ENCODE measurements around the gene TAB3. TPM values are rescaled to one million over a fixed set of nuclear protein-coding genes. Genes with fewer than 3 reads are reported as not detected.

TAB3 gene
- total and polyA plus RNA-seq, 7 donors, result 6.7 to 31.6 (median 17.4) TPM

DNA sequence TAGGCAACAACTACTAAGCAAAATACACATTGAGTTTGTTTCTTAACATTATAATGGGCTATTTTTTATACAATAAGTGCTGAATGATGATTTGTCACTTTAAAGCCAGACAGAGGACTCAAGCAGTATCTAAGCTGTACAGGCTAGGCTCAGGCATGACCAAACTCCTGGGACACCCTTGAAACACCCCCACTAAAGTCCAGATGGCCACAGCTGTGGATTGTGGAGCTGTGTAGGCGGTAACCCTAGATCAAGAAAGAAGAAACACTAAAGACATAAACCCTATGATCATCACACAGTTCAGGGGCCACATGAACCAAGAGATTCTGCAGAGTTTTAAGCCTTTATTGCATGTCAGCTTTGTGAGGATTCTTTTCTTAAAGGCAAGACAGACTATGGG lies 25.1 kb downstream of the TAB3 start:
- H3K27me3 ChIP-seq, result no peaks in the 10 kb centered on the region
- no peaks in the 10 kb centered on the region for H3K4me1 ChIP-seq
- 85 to 89% methylated on average over 1 of the region's 1 CpG for WGBS, 2 donors
- intact Hi-C loops (cut with DNase I), result no loop called here
- no peak overlapping the region for H3K27ac ChIP-seq
- peaks cover 0 to 11% (median 0%) of the 10 kb centered on the region in 4 donors for H3K36me3 ChIP-seq
- H3K4me3 ChIP-seq, result no peak overlapping the region
- TF ChIP-seq POLR2A (IDR thresholded peaks at IDR 0.05) (no peak), EP300 (IDR thresholded peaks at IDR 0.05) (no peak), POLR2AphosphoS5 (IDR thresholded peaks at IDR 0.05) (no peak)
- TF ChIP-seq, protein P1, sequence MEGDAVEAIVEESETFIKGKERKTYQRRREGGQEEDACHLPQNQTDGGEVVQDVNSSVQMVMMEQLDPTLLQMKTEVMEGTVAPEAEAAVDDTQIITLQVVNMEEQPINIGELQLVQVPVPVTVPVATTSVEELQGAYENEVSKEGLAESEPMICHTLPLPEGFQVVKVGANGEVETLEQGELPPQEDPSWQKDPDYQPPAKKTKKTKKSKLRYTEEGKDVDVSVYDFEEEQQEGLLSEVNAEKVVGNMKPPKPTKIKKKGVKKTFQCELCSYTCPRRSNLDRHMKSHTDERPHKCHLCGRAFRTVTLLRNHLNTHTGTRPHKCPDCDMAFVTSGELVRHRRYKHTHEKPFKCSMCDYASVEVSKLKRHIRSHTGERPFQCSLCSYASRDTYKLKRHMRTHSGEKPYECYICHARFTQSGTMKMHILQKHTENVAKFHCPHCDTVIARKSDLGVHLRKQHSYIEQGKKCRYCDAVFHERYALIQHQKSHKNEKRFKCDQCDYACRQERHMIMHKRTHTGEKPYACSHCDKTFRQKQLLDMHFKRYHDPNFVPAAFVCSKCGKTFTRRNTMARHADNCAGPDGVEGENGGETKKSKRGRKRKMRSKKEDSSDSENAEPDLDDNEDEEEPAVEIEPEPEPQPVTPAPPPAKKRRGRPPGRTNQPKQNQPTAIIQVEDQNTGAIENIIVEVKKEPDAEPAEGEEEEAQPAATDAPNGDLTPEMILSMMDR (IDR thresholded peaks at IDR 0.05), result no peak
- H3K9me3 ChIP-seq, result no peaks in the 10 kb centered on the region
- no peak for DNase-seq

DNA sequence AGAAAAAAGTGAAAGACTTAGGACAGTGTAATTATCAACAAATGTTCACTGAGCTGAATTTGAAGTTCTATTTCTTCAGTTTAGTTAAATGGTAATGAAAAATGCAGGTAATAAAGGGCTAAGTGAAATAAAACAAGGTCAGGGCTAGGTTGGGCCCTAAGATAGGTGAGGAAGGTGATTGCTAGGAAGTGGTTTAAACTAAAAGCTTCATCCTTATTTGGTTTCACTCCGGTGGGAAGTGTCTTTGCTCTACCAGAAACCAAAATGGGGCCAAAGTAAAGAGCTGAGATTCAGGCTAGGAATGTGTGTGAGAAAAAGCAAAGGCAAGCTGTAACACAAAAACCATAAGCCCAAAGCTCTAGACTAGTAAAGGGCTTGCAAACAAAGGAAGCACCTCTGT lies 31.0 kb downstream of the TAB3 start:
- Histone ChIP-seq H3K27ac (no peak overlapping the region), H3K4me3 (no peak overlapping the region), H3K36me3 (peaks cover 0 to 24% (median 3%) of the 10 kb centered on the region in 4 donors), H3K27me3 (no peaks in the 10 kb centered on the region), H3K4me1 (no peaks in the 10 kb centered on the region), H3K9me3 (no peaks in the 10 kb centered on the region)
- intact Hi-C loops (cut with DNase I), result no loop called here
- no peak for DNase-seq
- 74 to 81% methylated on average over 1 of the region's 1 CpG for WGBS, 2 donors
- TF ChIP-seq POLR2AphosphoS5 (IDR thresholded peaks at IDR 0.05) (no peak), POLR2A (IDR thresholded peaks at IDR 0.05) (no peak)
- TF ChIP-seq, protein P1 (IDR thresholded peaks at IDR 0.05), result no peak

DNA sequence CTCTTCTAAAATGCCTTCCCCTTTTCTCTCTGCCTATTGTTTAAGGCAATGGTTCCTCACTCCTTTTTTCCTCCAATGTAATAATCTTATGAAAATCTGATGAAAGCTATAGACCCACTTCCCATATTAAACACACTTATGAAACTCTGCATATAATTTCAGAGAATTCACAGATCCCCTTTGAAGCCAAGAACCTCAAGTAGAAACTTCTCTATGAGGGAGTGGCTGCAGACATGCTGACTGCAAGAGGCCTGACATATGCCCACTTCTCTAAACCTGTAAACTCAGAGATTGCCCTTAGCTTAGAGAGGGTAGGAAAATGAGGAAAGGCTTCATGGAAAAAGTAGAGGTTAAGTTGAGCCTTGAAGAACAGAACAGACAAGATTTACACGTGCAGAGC lies 37.6 kb downstream of the TAB3 start:
- no peaks in the 10 kb centered on the region for H3K9me3 ChIP-seq
- intact Hi-C loops (cut with DNase I), result no loop called here
- no peaks in the 10 kb centered on the region for H3K27me3 ChIP-seq
- H3K4me3 ChIP-seq, result no peak overlapping the region
- H3K27ac ChIP-seq, result no peak overlapping the region
- TF ChIP-seq EP300 (IDR thresholded peaks at IDR 0.05) (no peak), POLR2AphosphoS5 (IDR thresholded peaks at IDR 0.05) (no peak), POLR2A (IDR thresholded peaks at IDR 0.05) (no peak)
- TF ChIP-seq, protein P1 (IDR thresholded peaks at IDR 0.05), result no peak
- DNase-seq, result no peak
- 91 to 97% methylated on average over 1 of the region's 1 CpG for WGBS, 2 donors
- no peaks in the 10 kb centered on the region for H3K4me1 ChIP-seq
- H3K36me3 ChIP-seq, result peaks cover 0 to 24% (median 3%) of the 10 kb centered on the region in 4 donors

DNA sequence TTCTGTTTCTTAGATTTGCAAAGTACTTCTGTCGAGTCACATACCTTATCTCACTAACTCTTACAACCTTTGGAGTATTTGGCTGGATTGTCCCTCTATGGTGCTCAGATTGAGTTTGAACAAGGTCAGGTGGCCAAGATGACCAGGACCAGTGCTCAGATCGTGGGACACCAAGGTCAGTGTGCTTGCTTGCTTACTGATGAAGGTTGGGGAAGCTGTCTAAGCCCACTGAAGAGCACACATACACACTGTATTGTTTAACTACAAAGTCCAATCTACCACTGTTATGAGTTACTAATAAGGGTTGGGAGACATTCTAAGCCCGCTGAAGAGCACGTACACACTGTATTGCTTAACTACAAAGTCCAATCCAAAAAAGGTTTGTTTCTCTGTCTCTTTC lies 53.7 kb downstream of the TAB3 start:
- no peak for TF ChIP-seq EP300 (IDR thresholded peaks at IDR 0.05)
- no peak for TF ChIP-seq POLR2A (IDR thresholded peaks at IDR 0.05)
- TF ChIP-seq, protein P1 (IDR thresholded peaks at IDR 0.05), result no peak
- TF ChIP-seq POLR2AphosphoS5 (IDR thresholded peaks at IDR 0.05), result no peak
- 92 to 93% methylated on average over 4 of the region's 4 CpGs for WGBS, 2 donors
- H3K27ac ChIP-seq, result no peak overlapping the region
- no peak for DNase-seq
- intact Hi-C loops (cut with DNase I), result no loop called here
- no peaks in the 10 kb centered on the region for H3K27me3 ChIP-seq
- H3K36me3 ChIP-seq, result peaks cover 0 to 23% (median 0%) of the 10 kb centered on the region in 4 donors
- H3K4me1 ChIP-seq, result no peaks in the 10 kb centered on the region
- no peaks in the 10 kb centered on the region for H3K9me3 ChIP-seq
- H3K4me3 ChIP-seq, result no peak overlapping the region

DNA sequence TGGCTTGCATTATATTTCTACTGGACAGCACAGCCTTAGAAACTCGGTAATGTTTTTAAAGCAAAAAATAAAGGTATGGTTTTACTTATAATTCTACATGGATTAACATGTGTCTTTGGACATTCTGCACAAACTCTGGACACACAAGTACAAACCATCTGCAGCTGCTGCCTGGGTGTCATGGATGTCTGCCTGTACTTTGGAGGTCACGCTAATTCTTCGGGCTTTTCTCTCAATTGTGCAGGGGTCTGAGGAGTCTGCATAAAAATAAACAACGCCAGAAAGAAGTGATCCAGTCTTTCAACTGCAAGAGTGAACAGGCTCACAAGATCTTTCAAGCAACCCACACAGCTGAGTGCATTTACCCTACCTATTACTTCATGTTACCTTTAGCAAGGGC lies 55.2 kb downstream of the TAB3 start:
- intact Hi-C loops (cut with DNase I), result no loop called here
- 96 to 98% methylated on average over 4 of the region's 4 CpGs for WGBS, 2 donors
- H3K36me3 ChIP-seq, result peaks cover 0 to 14% (median 0%) of the 10 kb centered on the region in 4 donors

More for the DNA sequence above, 55.2 kb downstream of the TAB3 start:
- no peak for DNase-seq
- H3K4me1 ChIP-seq, result no peaks in the 10 kb centered on the region
- H3K9me3 ChIP-seq, result no peaks in the 10 kb centered on the region
- no peak overlapping the region for H3K27ac ChIP-seq
- no peaks in the 10 kb centered on the region for H3K27me3 ChIP-seq
- TF ChIP-seq, protein P1 (IDR thresholded peaks at IDR 0.05), result no peak
- no peak for TF ChIP-seq POLR2AphosphoS5 (IDR thresholded peaks at IDR 0.05)
- TF ChIP-seq EP300 (IDR thresholded peaks at IDR 0.05), result no peak
- no peak for TF ChIP-seq POLR2A (IDR thresholded peaks at IDR 0.05)
- H3K4me3 ChIP-seq, result no peak overlapping the region
